ENCODE measurements around the gene NEBL. TPM values are rescaled to one million over a fixed set of nuclear protein-coding genes. Genes with fewer than 3 reads are reported as not detected.

NEBL gene
- total and polyA plus RNA-seq, 8 donors: 4.1 to 18.7 (median 15.1) TPM

DNA sequence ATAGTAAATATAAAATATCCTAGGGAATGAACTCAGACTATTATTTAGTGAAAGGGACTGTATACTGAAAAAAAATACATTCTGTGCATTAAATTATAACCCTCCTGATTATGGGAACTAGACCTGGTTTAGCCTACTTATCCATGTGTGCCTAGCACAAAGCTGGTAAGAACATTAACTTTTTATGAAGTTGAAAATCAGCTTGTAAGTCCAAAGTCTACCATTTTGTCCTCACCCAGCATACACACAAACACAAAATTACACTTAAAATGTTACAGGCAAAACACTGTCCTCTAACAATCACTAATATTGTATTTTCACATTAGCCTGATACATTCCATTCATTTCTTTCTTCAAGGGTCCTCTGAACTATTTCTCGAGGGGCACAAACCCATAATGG, 19.9 kb upstream of the NEBL start:
- WGBS, 2 donors: 84 to 85% methylated on average over 1 of the region's 1 CpG
- Histone ChIP-seq H3K36me3 (no peaks in the 10 kb centered on the region), H3K9me3 (no peaks in the 10 kb centered on the region), H3K27me3 (no peaks in the 10 kb centered on the region), H3K4me1 (no peaks in the 10 kb centered on the region), H3K4me3 (no peak overlapping the region), H3K27ac (no peak overlapping the region)
- TF ChIP-seq CTCF (IDR thresholded peaks at IDR 0.05): no peak
- FAIRE-seq: no peak
- intact Hi-C loops (cut with DNase I): no loop called here
- ATAC-seq: no peak
- no peak for DNase-seq

DNA sequence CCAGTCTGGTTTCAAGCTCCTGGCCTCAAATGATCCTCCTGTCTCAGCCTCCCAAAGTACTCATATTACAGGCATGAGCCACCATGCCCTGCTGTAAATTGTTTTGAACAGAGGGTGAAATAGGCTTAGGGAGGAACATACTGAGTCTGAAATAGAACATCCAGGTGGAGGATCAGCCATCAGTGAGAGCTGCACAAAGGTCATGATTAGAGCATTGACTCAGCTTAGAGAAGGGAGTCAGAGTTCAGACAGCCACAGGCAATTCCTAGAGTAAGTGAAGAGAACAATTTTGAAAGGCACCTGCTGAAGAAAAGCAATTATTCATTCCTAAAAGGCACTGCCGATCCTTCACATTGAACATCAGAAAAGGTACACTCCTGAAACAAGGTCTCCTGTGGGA, 15.9 kb upstream of the NEBL start:
- no peak overlapping the region for H3K4me3 ChIP-seq
- H3K36me3 ChIP-seq: no peaks in the 10 kb centered on the region
- DNase-seq: no peak
- WGBS, 2 donors: 88 to 94% methylated on average over 1 of the region's 1 CpG
- FAIRE-seq: no peak
- intact Hi-C loops (cut with DNase I): no loop called here
- no peak for ATAC-seq
- no peak overlapping the region for H3K27ac ChIP-seq
- H3K4me1 ChIP-seq: no peaks in the 10 kb centered on the region
- no peaks in the 10 kb centered on the region for H3K27me3 ChIP-seq
- no peak for TF ChIP-seq CTCF (IDR thresholded peaks at IDR 0.05)
- no peaks in the 10 kb centered on the region for H3K9me3 ChIP-seq

DNA sequence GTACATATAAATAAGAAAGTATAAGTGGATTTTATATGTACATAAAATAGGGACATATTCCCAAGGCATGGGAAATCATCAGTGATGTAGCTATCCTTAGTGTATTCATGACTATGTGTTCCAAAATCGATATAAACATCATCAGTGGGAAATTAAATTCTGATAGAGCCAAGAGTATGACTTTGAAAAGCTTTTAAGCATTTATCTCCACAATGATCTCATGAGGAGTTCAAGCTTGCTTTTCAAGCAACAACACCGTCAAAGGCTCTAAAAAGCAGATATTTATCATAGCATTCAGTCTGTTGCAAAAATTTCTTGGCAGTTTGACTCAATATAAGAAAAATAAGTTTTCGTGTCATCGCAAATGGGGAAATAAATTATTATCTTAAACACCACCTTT, 14.5 kb upstream of the NEBL start:
- FAIRE-seq (no peak), DNase-seq (no peak), ATAC-seq (no peak)
- peaks cover 0 to 6% (median 0%) of the 10 kb centered on the region in 3 donors for H3K4me1 ChIP-seq
- no peak overlapping the region for H3K4me3 ChIP-seq
- H3K27me3 ChIP-seq: no peaks in the 10 kb centered on the region
- TF ChIP-seq CTCF (IDR thresholded peaks at IDR 0.05): no peak
- H3K27ac ChIP-seq: no peak overlapping the region
- no peaks in the 10 kb centered on the region for H3K9me3 ChIP-seq
- intact Hi-C loops (cut with DNase I): no loop called here
- H3K36me3 ChIP-seq: peaks cover 0 to 4% (median 0%) of the 10 kb centered on the region in 3 donors
- WGBS, 2 donors: 84 to 89% methylated on average over 4 of the region's 4 CpGs

DNA sequence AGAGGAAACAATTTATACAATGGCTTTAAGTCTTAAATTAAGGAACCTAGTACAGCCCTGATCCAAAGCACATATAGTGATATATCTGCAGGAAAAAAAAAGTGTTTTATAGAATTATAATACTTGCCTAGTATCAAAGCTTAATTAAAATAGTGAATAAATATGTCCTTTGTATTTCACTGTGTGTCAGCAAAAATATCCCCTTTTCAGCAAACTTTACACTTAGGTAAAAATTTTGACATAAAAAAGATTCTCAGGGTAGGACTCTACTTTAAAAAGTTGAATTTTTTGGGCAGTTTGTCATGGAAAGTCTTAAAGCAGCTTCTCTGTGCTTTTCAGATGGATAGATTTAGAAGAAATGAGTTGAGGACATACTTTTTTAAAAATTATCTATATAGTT, 12.7 kb upstream of the NEBL start:
- ATAC-seq (no peak), FAIRE-seq (no peak), DNase-seq (no peak)
- TF ChIP-seq CTCF (IDR thresholded peaks at IDR 0.05): no peak
- Histone ChIP-seq H3K9me3 (no peaks in the 10 kb centered on the region), H3K4me3 (no peak overlapping the region), H3K4me1 (peaks cover 0 to 6% (median 0%) of the 10 kb centered on the region in 3 donors), H3K27ac (no peak overlapping the region), H3K27me3 (no peaks in the 10 kb centered on the region), H3K36me3 (peaks cover 0 to 4% (median 0%) of the 10 kb centered on the region in 3 donors)
- intact Hi-C loops (cut with DNase I): no loop called here

- H3K4me3 ChIP-seq: no peak overlapping the region
- H3K27me3 ChIP-seq: no peaks in the 10 kb centered on the region
- intact Hi-C loops (cut with DNase I): no loop called here
- peaks cover 0 to 6% (median 0%) of the 10 kb centered on the region in 3 donors for H3K4me1 ChIP-seq
- H3K9me3 ChIP-seq: no peaks in the 10 kb centered on the region
- ATAC-seq: no peak
- no peak for TF ChIP-seq CTCF (IDR thresholded peaks at IDR 0.05)
- 85 to 86% methylated on average over 3 of the region's 3 CpGs for WGBS, 2 donors
- no peak for FAIRE-seq
- H3K27ac ChIP-seq: no peak overlapping the region
- DNase-seq: no peak
- peaks cover 0 to 4% (median 0%) of the 10 kb centered on the region in 3 donors for H3K36me3 ChIP-seq
Measured at GRCh38 chr10:20908391-20908790, 11.3 kb upstream of the NEBL start.
